ENCODE measurements around the gene MARCO.
"Not testable (repeated sequence)": the region's sequence is repeated elsewhere in the genome, so short reads cannot be mapped to it uniquely, and the experiment has no call there.

Gene MARCO

GRCh38 chr2:118975133-118975532 lies 33.1 kb downstream of the MARCO start:
- no peak for DNase-seq

GRCh38 chr2:118978064-118978463 lies 36.1 kb downstream of the MARCO start:
- DNase-seq: no peak

- no peak for DNase-seq
These were observed 37.3 kb downstream of the MARCO start for GRCh38 chr2:118979152-118979861.

GRCh38 chr2:118980022-118980421 lies 38.0 kb downstream of the MARCO start:
- DNase-seq: no peak

- no peak for DNase-seq
These were observed 38.6 kb downstream of the MARCO start for GRCh38 chr2:118980573-118980972.

GRCh38 chr2:118981632-118982031 lies 39.6 kb downstream of the MARCO start:
- no peak for DNase-seq

- no peak for DNase-seq
These were observed 40.0 kb downstream of the MARCO start for GRCh38 chr2:118982039-118982438.

- DNase-seq: no peak
These were observed 41.1 kb downstream of the MARCO start for GRCh38 chr2:118983133-118983532.

- DNase-seq: no peak
These were observed 41.9 kb downstream of the MARCO start for GRCh38 chr2:118983915-118984314.

GRCh38 chr2:118986738-118987137 lies 44.7 kb downstream of the MARCO start:
- no peak for DNase-seq

GRCh38 chr2:118987886-118988285 lies 45.9 kb downstream of the MARCO start:
- no peak for DNase-seq

- no peak for DNase-seq
These were observed 46.7 kb downstream of the MARCO start for GRCh38 chr2:118988706-118989105.

- no peak for DNase-seq
These were observed 47.5 kb downstream of the MARCO start for GRCh38 chr2:118989481-118989880.

GRCh38 chr2:118990757-118991545 lies 49.0 kb downstream of the MARCO start:
- no peak for DNase-seq

GRCh38 chr2:118991554-118991953 lies 49.6 kb downstream of the MARCO start:
- DNase-seq: no peak

GRCh38 chr2:118992740-118993391 lies 50.9 kb downstream of the MARCO start:
- DNase-seq: no peak

GRCh38 chr2:118993392-118993752 lies 51.4 kb downstream of the MARCO start:
- no peak for DNase-seq

- no peak for DNase-seq
These were observed 52.2 kb downstream of the MARCO start for GRCh38 chr2:118994172-118994700.

- DNase-seq: no peak
These were observed 52.8 kb downstream of the MARCO start for GRCh38 chr2:118994778-118995177.

GRCh38 chr2:119003856-119004255 lies 61.9 kb downstream of the MARCO start:
- not testable (repeated sequence) for DNase-seq

GRCh38 chr2:119004602-119005001 lies 62.6 kb downstream of the MARCO start:
- no peak for DNase-seq

- no peak for DNase-seq
These were observed 63.1 kb downstream of the MARCO start for GRCh38 chr2:119005051-119005450.

GRCh38 chr2:119005555-119005954 lies 63.6 kb downstream of the MARCO start:
- no peak for DNase-seq

GRCh38 chr2:119006441-119006840 lies 64.4 kb downstream of the MARCO start:
- no peak for DNase-seq

All from SHP77 treated with DMSO at 0.1 percent for 48 hours (cell line).